Measurements from ENCODE around the gene SPANXD.
"Not testable (repeated sequence)": the region's sequence is repeated elsewhere in the genome, so short reads cannot be mapped to it uniquely, and the experiment has no call there.

SPANXD gene, protein sequence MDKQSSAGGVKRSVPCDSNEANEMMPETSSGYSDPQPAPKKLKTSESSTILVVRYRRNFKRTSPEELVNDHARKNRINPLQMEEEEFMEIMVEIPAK

DNA sequence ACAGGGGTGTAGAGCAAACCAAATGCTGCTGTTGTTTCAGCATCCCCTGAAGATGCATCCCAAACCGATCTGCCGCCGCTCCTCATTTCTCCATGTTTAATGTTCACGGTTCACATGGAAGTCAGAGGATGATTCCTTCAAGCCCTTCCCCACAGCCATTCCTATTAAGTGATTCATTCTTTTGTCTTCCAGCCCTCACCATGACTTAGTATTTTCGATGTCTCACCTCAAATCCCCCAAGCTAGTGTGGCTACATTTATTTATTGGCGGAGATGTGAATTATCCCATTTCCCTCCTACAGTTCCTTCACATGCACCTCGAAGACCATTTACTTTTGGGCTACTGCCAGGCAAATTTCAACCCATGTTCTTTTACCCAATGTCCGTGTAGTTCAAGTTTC lies at the start of gene SPANXD:
Gene SPANXD (minus strand): TSS at position 101 of the 400 bp plus-strand sequence. CDS start 334 bp downstream, outside the sequence.
- DNase-seq = not testable (repeated sequence)

DNA sequence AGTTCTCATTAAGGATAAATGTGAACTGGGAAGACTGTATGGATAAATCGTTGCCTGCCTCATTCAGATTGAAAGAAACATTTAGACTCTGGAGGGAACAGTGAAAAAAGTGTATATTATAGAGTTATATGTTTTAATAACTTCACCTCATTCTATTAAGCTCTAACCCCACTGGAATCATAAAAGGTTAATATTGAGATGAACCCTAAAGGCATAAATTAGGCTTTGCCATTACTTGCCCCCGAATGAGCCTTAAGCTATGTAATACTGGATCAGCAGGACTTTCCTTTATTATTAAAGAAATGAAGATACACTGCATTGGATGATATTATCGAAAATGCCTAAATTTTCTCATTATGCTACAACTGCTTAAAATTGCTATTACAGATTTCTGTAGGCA lies 44.1 kb upstream of the SPANXD start:
- no peak for DNase-seq

DNA sequence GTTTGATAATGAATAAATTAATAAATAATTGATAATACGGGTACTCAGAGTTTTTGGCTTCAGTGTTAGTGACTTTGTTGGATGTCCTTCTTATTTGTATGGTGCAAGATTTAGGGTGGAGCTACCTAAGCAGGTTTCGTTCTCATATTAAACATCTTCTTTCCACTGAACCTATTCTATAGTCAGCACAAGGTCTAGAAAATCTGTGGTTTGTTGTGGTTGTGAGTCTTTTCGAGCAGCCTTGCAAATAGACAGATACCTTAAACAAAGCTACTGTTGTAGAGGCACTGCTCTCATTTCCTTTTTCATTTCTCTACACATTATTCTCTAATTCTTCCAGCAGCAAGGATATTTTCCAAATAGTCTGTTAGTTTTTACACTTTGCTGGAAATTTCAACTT lies 38.1 kb upstream of the SPANXD start:
- no peak for DNase-seq

DNA sequence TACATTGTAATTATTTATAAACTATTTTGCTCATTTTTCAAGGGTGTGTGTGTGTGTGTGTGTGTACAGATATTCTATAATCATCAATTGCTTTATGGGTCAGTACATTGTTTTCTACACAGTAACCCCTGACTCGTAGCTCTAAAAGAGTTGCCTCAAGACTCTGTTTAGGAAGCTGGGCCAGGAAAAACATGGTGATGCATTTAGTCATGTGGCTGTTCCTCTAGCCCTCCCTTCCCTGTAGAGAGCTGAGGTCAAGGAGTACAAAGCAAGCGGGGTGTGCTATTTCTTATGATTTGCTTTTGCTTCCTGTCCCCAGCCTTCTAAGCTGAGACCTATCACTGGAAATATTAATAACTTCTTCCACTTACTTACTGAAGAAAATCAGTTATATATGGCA lies 34.8 kb upstream of the SPANXD start:
- DNase-seq = no peak

DNA sequence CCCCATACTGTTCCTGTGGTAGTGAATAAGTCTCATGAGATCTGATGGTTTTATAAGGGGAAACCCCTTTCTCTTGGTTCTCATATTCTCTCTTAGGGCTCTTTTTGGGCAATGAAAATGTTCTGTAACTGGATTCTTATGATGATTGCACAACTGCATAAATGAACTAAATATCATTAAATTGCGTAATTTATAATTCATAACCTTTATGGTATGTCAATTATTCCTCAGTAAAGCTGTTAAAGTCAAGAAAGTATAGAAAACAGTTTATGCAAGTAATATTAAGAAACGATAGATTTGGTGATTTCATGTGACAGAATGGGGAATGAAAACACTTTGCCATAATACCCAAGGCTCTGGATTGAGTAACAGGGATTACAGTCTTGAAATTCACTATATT lies 33.5 kb upstream of the SPANXD start:
- no peak for DNase-seq

DNA sequence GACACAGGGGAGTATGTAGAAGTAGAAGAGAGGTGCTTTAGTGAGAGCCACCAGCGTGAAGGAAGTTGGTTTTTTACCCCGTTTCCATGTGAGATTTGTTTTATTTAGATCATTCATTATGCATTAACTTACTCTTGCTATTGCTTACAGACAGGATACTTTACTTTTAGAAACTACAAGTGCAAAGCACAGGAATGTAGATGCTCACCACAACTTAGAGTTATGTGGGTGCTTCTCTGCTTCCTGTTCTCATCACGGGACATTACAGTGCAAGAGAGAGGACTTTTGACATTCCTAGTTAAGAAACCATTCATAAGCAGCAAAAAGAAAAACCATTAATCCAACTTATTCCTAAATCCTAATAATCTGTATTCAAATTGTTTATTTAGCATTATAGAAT lies 25.6 kb upstream of the SPANXD start:
- DNase-seq = no peak

DNA sequence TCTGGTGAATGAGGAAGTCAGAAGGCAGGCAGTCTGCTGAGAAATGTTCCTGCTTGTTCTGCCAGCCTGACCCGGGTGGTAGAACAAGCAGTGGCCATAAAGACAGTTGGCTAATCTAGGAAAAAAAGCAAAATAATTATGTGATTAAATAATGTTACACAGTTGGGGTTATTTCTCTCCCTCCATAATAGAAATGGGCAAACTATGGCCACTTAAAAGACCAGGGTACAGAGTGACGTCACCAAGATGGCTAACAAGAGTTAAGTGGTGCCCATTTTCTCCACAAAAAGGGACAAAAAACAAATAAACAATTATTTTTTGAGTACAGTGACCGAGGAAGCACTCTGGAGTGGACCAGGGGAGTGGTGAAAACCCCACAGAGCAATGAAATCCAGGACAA lies 16.1 kb upstream of the SPANXD start:
- DNase-seq = no peak

DNA sequence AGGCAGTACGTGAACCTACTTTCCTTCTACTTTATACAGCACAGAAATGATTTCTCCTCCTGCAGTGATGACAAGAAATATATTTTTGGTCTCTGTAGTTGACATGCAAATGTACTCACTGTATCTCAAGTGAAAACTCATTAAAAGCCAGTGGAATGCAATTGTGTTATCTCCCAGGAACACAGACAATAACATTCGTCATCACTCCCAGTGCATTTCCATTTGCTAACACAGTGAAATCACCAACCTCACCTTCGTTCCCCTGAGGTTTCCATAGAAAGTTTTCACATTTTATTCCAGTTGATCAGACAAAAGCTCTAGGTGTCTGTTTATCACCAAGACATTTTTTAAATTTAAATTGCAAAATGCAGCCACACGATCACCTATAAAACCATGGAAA lies 2.5 kb upstream of the SPANXD start:
- DNase-seq = no peak

DNA sequence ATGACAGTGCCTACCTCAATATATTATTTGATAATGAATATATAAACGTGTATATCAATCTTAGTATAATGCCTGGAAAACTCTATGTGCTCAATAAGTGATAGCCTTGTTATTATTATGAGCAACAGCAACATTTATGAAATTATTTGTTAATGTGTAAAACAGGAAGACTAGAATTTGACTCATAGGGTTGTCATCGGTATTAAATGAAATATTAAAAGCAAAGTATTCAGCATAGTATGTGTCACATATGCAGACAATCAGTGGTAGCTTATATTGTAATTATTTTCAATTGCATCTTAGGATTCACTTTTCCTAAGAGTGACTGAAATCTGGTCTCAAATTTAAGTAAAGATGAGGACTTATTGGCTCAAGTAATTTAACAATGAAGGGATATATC lies 24.6 kb downstream of the SPANXD start:
- DNase-seq = no peak

DNA sequence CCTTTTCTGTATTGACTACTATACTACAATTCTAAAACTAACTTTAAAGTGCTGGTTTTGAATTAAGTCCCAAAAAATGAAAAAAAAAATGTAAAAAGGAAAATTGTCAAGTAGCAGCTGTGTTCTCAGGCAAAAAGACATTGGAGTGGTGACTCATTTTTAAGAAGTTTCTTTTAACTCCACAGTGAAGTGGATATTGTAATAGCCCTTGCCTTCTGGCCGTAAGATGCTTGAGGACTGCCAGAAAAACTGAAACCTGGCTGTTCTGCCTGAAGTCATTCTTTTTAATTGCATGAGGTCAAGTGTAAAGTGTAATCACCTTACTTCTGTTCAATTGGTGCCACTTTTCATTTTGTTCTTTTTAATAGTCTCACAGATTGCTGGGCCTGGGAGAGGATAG lies 28.9 kb downstream of the SPANXD start:
- DNase-seq = no peak

DNA sequence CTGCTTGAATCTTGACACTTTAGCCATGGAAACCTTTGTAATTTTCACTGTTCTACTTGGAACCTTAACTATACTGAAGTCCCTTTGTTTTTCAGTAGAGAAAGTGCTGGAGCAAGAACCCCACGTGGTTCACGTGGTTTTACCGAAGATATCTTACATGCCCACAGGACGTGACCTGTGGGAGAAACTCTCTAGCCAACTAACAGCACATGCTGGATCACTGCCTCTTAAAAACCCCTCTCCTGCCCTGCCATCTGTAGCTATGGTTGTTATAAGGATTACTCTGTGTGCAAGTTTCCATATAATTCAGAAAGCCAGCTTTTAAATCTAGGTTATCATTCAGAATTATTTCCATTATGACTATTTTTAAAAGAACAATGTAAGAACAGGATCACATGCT lies 30.2 kb downstream of the SPANXD start:
- no peak for DNase-seq

DNA sequence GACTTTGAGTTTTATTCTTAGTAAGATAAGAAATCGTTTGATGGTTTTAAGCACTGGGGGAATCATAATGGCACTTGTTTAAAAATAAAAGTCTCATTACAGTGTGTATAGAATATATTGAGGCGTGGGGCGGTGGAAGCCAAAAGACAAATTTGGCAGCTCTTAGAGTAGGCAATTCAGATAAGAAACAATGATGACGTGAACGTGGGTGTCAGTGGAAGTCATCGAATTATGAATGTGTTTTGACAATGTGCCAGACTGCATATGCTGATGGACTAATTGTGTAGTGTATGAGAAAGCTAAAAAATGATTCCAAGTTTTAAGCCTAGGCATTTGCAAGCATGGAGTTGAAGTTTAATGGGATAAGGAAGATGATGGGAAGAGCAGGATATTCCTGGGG lies 35.8 kb downstream of the SPANXD start:
- DNase-seq = no peak

DNA sequence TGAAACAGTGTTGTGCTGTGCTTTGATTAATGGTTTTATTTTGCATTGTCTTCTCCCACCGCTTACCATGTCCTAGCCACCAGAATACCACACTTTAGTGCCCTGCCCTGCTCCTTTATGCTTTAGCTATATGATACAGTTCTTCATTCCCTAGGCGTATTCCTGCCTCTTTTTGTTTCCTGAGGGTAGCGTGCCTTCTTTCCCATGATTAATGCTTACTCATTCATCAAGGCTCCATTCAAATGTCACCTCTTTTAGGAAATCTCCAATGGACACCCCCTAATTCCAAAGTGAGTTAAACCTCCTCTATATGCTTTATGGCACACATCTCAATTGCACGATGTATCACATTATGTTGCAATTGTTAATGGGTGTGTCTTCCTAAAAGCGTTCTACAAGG lies 46.3 kb downstream of the SPANXD start:
- no peak for DNase-seq

Measured in activated naive CD4-positive, alpha-beta T cell treated with anti-CD3 and anti-CD28 coated beads, Interleukin-2, amount 50 U/mL, for 16 hours (primary cell).